ENCODE results near the gene CNOT9.

The CNOT9 gene

GRCh38 chr2:218578272-218578877, 9.7 kb downstream of the CNOT9 start:
- DNase-seq: no peak

- no peak for DNase-seq
Observed at GRCh38 chr2:218582076-218582475, 13.4 kb downstream of the CNOT9 start.

GRCh38 chr2:218583983-218584850, 15.6 kb downstream of the CNOT9 start:
- no peak for DNase-seq

- DNase-seq: no peak
Observed at GRCh38 chr2:218585541-218585940, 16.9 kb downstream of the CNOT9 start.

GRCh38 chr2:218605432-218605831, 36.8 kb downstream of the CNOT9 start:
- DNase-seq: peak; percentile 90 to 97

GRCh38 chr2:218607436-218608115, 38.9 kb downstream of the CNOT9 start, which contains the start of gene PLCD4:
Gene PLCD4 (plus strand): TSS chr2:218607899. CDS start chr2:218615740, 7,841 bp downstream.
- DNase-seq: no peak

- no peak for DNase-seq
Observed at GRCh38 chr2:218615868-218616315, 47.3 kb downstream of the CNOT9 start.

GRCh38 chr2:218618102-218618860, 49.6 kb downstream of the CNOT9 start:
- DNase-seq: peak in 1 of 2 experiments; percentile 35

- no peak for DNase-seq
Observed at GRCh38 chr2:218621007-218621406, 52.4 kb downstream of the CNOT9 start.

- no peak for DNase-seq
Observed at GRCh38 chr2:218622606-218623365, 54.1 kb downstream of the CNOT9 start.

- no peak for DNase-seq
Observed at GRCh38 chr2:218623366-218623705, 54.7 kb downstream of the CNOT9 start.

GRCh38 chr2:218626369-218626768, 57.7 kb downstream of the CNOT9 start:
- DNase-seq: no peak

GRCh38 chr2:218627939-218628338, 59.3 kb downstream of the CNOT9 start:
- DNase-seq: no peak

- no peak for DNase-seq
Observed at GRCh38 chr2:218631837-218632236, 63.2 kb downstream of the CNOT9 start.

- no peak for DNase-seq
Observed at GRCh38 chr2:218635719-218636118, 67.1 kb downstream of the CNOT9 start.

GRCh38 chr2:218638372-218638771, 69.7 kb downstream of the CNOT9 start:
- no peak for DNase-seq

GRCh38 chr2:218642121-218642656, 73.5 kb downstream of the CNOT9 start:
- no peak for DNase-seq

GRCh38 chr2:218642786-218643185, 74.1 kb downstream of the CNOT9 start:
- DNase-seq: no peak

- no peak for DNase-seq
Observed at GRCh38 chr2:218643751-218644310, 75.2 kb downstream of the CNOT9 start.

- no peak for DNase-seq
Observed at GRCh38 chr2:218644721-218645120, 76.1 kb downstream of the CNOT9 start.

- no peak for DNase-seq
Observed at GRCh38 chr2:218645126-218645525, 76.5 kb downstream of the CNOT9 start.

Data from NCI-H446 (cell line).